K562 (cell line): ENCODE measurements around the gene CORO6. TPM values are rescaled to one million over a fixed set of nuclear protein-coding genes. Genes with fewer than 3 reads are reported as not detected.

Source experiments
- ATAC-seq: fragments of 200-7000 bp; cut with Tn5 transposase; 3 replicates; pipeline ENCODE4 v1.9.1; 2020; ENCODE audit warnings: moderate library complexity
- BruUV-seq: library from RNA; stranded (reverse); fragments of 400-500 nt; replicated peaks from 2 replicates; lab custom pipeline; 2021; lab: Mats Ljungman, UMichigan
- CTCF ChIA-PET: fragments of 300-600 bp; formaldehyde crosslinking; extraction: SDS; loops from one replicate; lab custom pipeline; 2021; ENCODE audit warnings: low intra/inter-chr PET ratio; lab: Yijun Ruan, JAX
- POLR2A ChIA-PET: fragments of 300-600, 350-650 bp; sonication (Branson Sonifier 250); formaldehyde crosslinking; extraction: SDS; loops from one replicate; lab custom pipeline; 2021; ENCODE audit warnings: antibody characterized with exemption, inconsistent platforms; lab: Yijun Ruan, JAX
- DNase-seq, 4 experiments: peaks; one replicate each; pipeline versions ENCODE4 v3.0.0 to v3.0.0-alpha.2; 2011 to 2018; ENCODE audit warnings: low spot score in 3 of 4, mixed read lengths in 3 of 4; ENCODE audit errors: extremely low read depth in 1 of 4
- FAIRE-seq: peaks from 2 replicates; lab custom pipeline; 2011; peaks lifted over from hg19 to GRCh38; lab: Jason Lieb, UNC
- H2AFZ ChIP-seq: 2 replicates; pipeline ENCODE4 v1.6.0; 2011; ENCODE audit warnings: low read depth, low read length, control low read depth, inconsistent platforms
- H3K27ac ChIP-seq: fragments of 200-600 bp; 3 replicates; pipeline ENCODE4 v1.8.0; 2011; ENCODE audit warnings: low read depth, mild to moderate bottlenecking, control low read depth, inconsistent platforms, low read length, moderate library complexity, mixed read lengths; ENCODE audit errors: extremely low read depth
- H3K27me3 ChIP-seq, 2 experiments: fragments of 300-600 bp in 1 of 2; 2 replicates in 1 of 2; 3 replicates in 1 of 2; pipeline versions ENCODE4 v1.6.0 to v1.8.0; 2011; ENCODE audit warnings: inconsistent platforms in 2 of 2, low read length in 2 of 2, mild to moderate bottlenecking in 1 of 2, mixed read lengths in 1 of 2, moderate library complexity in 1 of 2; ENCODE audit not compliant: control insufficient read depth in 2 of 2, insufficient read depth in 2 of 2
- H3K36me3 ChIP-seq: fragments of 300-600 bp; 3 replicates; pipeline ENCODE4 v1.8.0; 2011; ENCODE audit warnings: mild to moderate bottlenecking, low read length, inconsistent platforms; ENCODE audit not compliant: control insufficient read depth, insufficient read depth
- H3K4me1 ChIP-seq, 2 experiments: fragments of 200-600 bp in 1 of 2; replicated peaks in 1 of 2; 2 replicates in 1 of 2; 3 replicates in 1 of 2; pipeline versions ENCODE4 v1.5.1 to v1.8.0; 2011; ENCODE audit warnings: inconsistent platforms in 2 of 2, low read length in 2 of 2, mild to moderate bottlenecking in 1 of 2, mixed read lengths in 1 of 2, moderate library complexity in 1 of 2; ENCODE audit not compliant: control insufficient read depth in 2 of 2, insufficient read depth in 2 of 2
- H3K4me2 ChIP-seq: 2 replicates; pipeline ENCODE4 v1.6.1; 2011; ENCODE audit warnings: low read length, control low read depth, inconsistent platforms, mixed read lengths; ENCODE audit not compliant: insufficient read depth
- H3K4me3 ChIP-seq: fragments of 200-600 bp; sonication (generic), shearing (Covaris generic); 2 replicates; pipeline ENCODE4 v1.5.1; 2016; ENCODE audit warnings: control low read depth, inconsistent platforms
- H3K79me2 ChIP-seq: fragments of 200-600 bp; 3 replicates; pipeline ENCODE4 v1.8.0; 2011; ENCODE audit warnings: low read length, inconsistent platforms; ENCODE audit not compliant: control insufficient read depth, insufficient read depth
- H3K9ac ChIP-seq, 2 experiments: 2 replicates each; pipeline versions ENCODE4 v1.6.0 to v1.6.1; 2011; ENCODE audit warnings: low read depth in 2 of 2, low read length in 2 of 2, control low read depth in 1 of 2, inconsistent platforms in 1 of 2, mild to moderate bottlenecking in 1 of 2, mixed read lengths in 1 of 2; ENCODE audit not compliant: insufficient read depth in 1 of 2
- H3K9me1 ChIP-seq: one replicate; pipeline ENCODE4 v1.6.0; 2011; ENCODE audit warnings: inconsistent platforms, mild to moderate bottlenecking, low read length, moderate library complexity; ENCODE audit not compliant: control insufficient read depth, insufficient read depth
- H3K9me3 ChIP-seq: replicated peaks from 2 replicates; pipeline ENCODE4 v1.5.1; 2011; ENCODE audit warnings: low read depth, low read length, inconsistent platforms; ENCODE audit not compliant: control insufficient read depth, insufficient read depth
- H4K20me1 ChIP-seq: replicated peaks from 2 replicates; pipeline ENCODE4 v1.6.1; 2011; ENCODE audit warnings: low read length, inconsistent platforms, mixed read lengths; ENCODE audit not compliant: control insufficient read depth, insufficient read depth
- CBX3 ChIP-seq, 2 experiments: IDR thresholded peaks; 1 replicate in 1 of 2; 2 replicates in 1 of 2; pipeline ENCODE4 v1.6.1; 2012; ENCODE audit warnings: inconsistent platforms in 2 of 2, low read length in 2 of 2, borderline replicate concordance in 1 of 2, control low read depth in 1 of 2
- FOSL1 ChIP-seq: fragments of 200-800 bp; sonication (Bioruptor generic); conservative IDR thresholded peaks from 2 replicates; pipeline ENCODE4 v1.6.1; 2016; ENCODE audit warnings: missing genetic modification characterization, missing compliant biosample characterization
- GABPB2 ChIP-seq: fragments of 250-450 bp; sonication (Bioruptor Pico); conservative IDR thresholded peaks from 2 replicates; pipeline ENCODE4 v1.5.1; 2021; ENCODE audit warnings: mild to moderate bottlenecking
- HMGN3 ChIP-seq: IDR thresholded peaks from 2 replicates; pipeline ENCODE4 v1.6.1; 2011; ENCODE audit warnings: borderline replicate concordance, low read depth, mild to moderate bottlenecking, mixed read lengths, low read length; ENCODE audit not compliant: insufficient read length; ENCODE audit errors: extremely low read depth
- KLF10 ChIP-seq: fragments of 250-450 bp; sonication (Bioruptor Pico); IDR thresholded peaks from 2 replicates; pipeline ENCODE4 v1.6.1; 2021; ENCODE audit warnings: matching md5 sums
- PHTF2 ChIP-seq: fragments of 250-450 bp; sonication (Bioruptor Pico); IDR thresholded peaks from 2 replicates; pipeline ENCODE4 v1.5.0; 2021; ENCODE audit warnings: mild to moderate bottlenecking
- POLR2G ChIP-seq: fragments of 200-400 bp; formaldehyde crosslinking; IDR thresholded peaks from 2 replicates; pipeline ENCODE4 v1.6.1; 2017; ENCODE audit warnings: low read depth, mild to moderate bottlenecking, antibody characterized with exemption, low read length, moderate library complexity
- STAT6 ChIP-seq: sonication (generic); formaldehyde crosslinking; IDR thresholded peaks from 2 replicates; pipeline ENCODE4 v1.8.1; 2023; ENCODE audit warnings: mild to moderate bottlenecking, missing genetic modification reagents
- TBP ChIP-seq: optimal IDR thresholded peaks from 2 replicates; pipeline ENCODE3; 2011; ENCODE audit warnings: low read depth, low read length, improper control_type of control experiment
- TCF3 ChIP-seq: sonication (generic); formaldehyde crosslinking; IDR thresholded peaks from 2 replicates; pipeline ENCODE4 v1.4.0; 2020; ENCODE audit warnings: mild to moderate bottlenecking, missing genetic modification reagents
- TFAM ChIP-seq: fragments of 250-450 bp; sonication (Bioruptor Pico); conservative IDR thresholded peaks from 2 replicates; pipeline ENCODE4 v1.5.0; 2021; ENCODE audit warnings: mild to moderate bottlenecking, moderate library complexity
- ZEB2 ChIP-seq: fragments of 450-650 bp; IDR thresholded peaks from 2 replicates; pipeline ENCODE4 v1.6.1; 2016
- ZKSCAN8 ChIP-seq: fragments of 200-800 bp; sonication (Bioruptor generic); IDR thresholded peaks from 2 replicates; pipeline ENCODE4 v1.6.1; 2016; ENCODE audit warnings: missing genetic modification characterization, missing compliant biosample characterization
- ZNF551 ChIP-seq: fragments of 250-450 bp; sonication (Bioruptor Pico); IDR thresholded peaks from 2 replicates; pipeline ENCODE4 v1.5.0; 2021; ENCODE audit warnings: mild to moderate bottlenecking, moderate library complexity
- WGBS: fragments of 100-300 bp; shearing (Covaris generic); methylation state at CpG from one replicate; pipeline ENCODE4 v1.1.6; 2016; ENCODE audit warnings: low coverage, mixed read lengths; ENCODE audit not compliant: insufficient coverage; ENCODE audit errors: missing lambda C conversion rate; 5-methylcytosine and 5-hydroxymethylcytosine counted together
- in situ Hi-C: fragments of 300-500 bp; cut with MboI; formaldehyde crosslinking; loops from 4 replicates; pipeline ENCODE4 v1.15.0; 2018; ENCODE audit warnings: inconsistent platforms, mixed read lengths
- intact Hi-C: fragments of 100-400 bp; cut with micrococcal nuclease; formaldehyde crosslinking; loops from 2 replicates; pipeline ENCODE4 v1.14.2; 2022
- polyA plus RNA-seq, 8 experiments: library from polyadenylated mRNA; depleted of rRNA in 4 of 8; stranded (reverse) in 5 of 8; unstranded in 3 of 8; fragments of >200 nt; fragmentation: Nextera tagmentation in 2 of 8; fragmentation: Illumina TruSeq in 1 of 8; extraction: Ambion mirVana in 2 of 8; extraction: Trizol in 1 of 8; gene quantifications; 2 replicates each; pipeline versions ENCODE4 v1.2.1 to v1.2.3, GENCODE V29; 2011 to 2014; ENCODE audit warnings: inconsistent platforms in 1 of 8, missing spikeins in 1 of 8
- total RNA-seq, 7 experiments: library from RNA; depleted of rRNA in 6 of 7; stranded (reverse); fragments of >200 nt in 6 of 7; fragmentation: Illumina TruSeq in 2 of 7; extraction: Trizol in 2 of 7; gene quantifications; 2 replicates each; pipeline versions ENCODE4 v1.2.1 to v1.2.3, GENCODE V29; 2011 to 2021; ENCODE audit warnings: low replicate concordance in 1 of 7
- TF ChIP-seq, protein P1 (sequence below): sonication (generic); formaldehyde crosslinking; IDR thresholded peaks from 2 replicates; pipeline ENCODE4 v1.8.0; 2022; ENCODE audit warnings: mild to moderate bottlenecking, missing genetic modification reagents
- TF ChIP-seq, protein P2 (sequence below): fragments of 250-450 bp; sonication (Bioruptor Pico); IDR thresholded peaks from 2 replicates; pipeline ENCODE4 v1.9.0; 2021; ENCODE audit warnings: mild to moderate bottlenecking

CORO6 gene
- total and polyA plus RNA-seq, 9 of the 15 experiments (the other 6 are each of a cell fraction or from before 2014, with no cell fraction given) = 0.04 to 11.9 (median 2.4) TPM

- TSS peak; percentile 35 for BruUV-seq
- FAIRE-seq = no peak
- H3K4me1 ChIP-seq = peaks cover 31 to 64% of the 10 kb centered on the region in 2 experiments
- TF ChIP-seq ZKSCAN8 (CRISPR knock-in tag) (no peak), TFAM (CRISPR knock-in tag) (no peak), STAT6 (CRISPR knock-in tag) (no peak), GABPB2 (CRISPR knock-in tag) (no peak), ZEB2 (no peak), TBP (no peak), PHTF2 (no peak), HMGN3 (no peak), POLR2G (no peak), TCF3 (CRISPR knock-in tag) (no peak), KLF10 (CRISPR knock-in tag) (no peak), FOSL1 (tag) (no peak), ZNF551 (CRISPR knock-in tag) (no peak), CBX3 (IDR thresholded peaks at IDR 0.05; ENCODE audit: borderline replicate concordance in 1 of 2, low read length in 2 of 2) (no peak)
- TF ChIP-seq, protein P1, sequence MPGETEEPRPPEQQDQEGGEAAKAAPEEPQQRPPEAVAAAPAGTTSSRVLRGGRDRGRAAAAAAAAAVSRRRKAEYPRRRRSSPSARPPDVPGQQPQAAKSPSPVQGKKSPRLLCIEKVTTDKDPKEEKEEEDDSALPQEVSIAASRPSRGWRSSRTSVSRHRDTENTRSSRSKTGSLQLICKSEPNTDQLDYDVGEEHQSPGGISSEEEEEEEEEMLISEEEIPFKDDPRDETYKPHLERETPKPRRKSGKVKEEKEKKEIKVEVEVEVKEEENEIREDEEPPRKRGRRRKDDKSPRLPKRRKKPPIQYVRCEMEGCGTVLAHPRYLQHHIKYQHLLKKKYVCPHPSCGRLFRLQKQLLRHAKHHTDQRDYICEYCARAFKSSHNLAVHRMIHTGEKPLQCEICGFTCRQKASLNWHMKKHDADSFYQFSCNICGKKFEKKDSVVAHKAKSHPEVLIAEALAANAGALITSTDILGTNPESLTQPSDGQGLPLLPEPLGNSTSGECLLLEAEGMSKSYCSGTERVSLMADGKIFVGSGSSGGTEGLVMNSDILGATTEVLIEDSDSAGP (CRISPR knock-in tag) = no peak
- TF ChIP-seq, protein P2, sequence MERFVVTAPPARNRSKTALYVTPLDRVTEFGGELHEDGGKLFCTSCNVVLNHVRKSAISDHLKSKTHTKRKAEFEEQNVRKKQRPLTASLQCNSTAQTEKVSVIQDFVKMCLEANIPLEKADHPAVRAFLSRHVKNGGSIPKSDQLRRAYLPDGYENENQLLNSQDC (CRISPR knock-in tag) = no peak
Observed at GRCh38 chr17:29586676-29587469, 35.8 kb downstream of the CORO6 start.

More at GRCh38 chr17:29586676-29587469, 35.8 kb downstream of the CORO6 start:
- no peaks in the 10 kb centered on the region for H3K9me3 ChIP-seq
- peaks cover 2% of the 10 kb centered on the region for H3K9me1 ChIP-seq
- H2AFZ ChIP-seq = no peak overlapping the region
- H3K9ac ChIP-seq = peak overlapping the region in 1 of 2 experiments; percentile 60; a peak in 2 of 4 replicates
- no peak overlapping the region for H3K4me2 ChIP-seq
- in situ Hi-C loops (no loop called here), intact Hi-C loops (no loop called here)
- no peak overlapping the region for H3K27ac ChIP-seq
- peaks cover 10% of the 10 kb centered on the region; the same call in 1 of the 3 replicates for H3K36me3 ChIP-seq
- no peaks in the 10 kb centered on the region for H3K27me3 ChIP-seq
- ChIA-PET CTCF (no interaction called here), POLR2A (interaction anchor here (0.6 to 3.8 kb wide), 4 partner anchors 10 to 42 kb away, joined by 3 to 25 read pairs (median 4); no protein-coding TSS in a partner anchor)
- H4K20me1 ChIP-seq = no peaks in the 10 kb centered on the region; the same call in 1 of the 2 replicates
- WGBS = 74% methylated on average over 7 of the region's 9 CpGs
- ATAC-seq = no peak
- DNase-seq = no peak
- H3K79me2 ChIP-seq = peaks cover 24% of the 10 kb centered on the region
- H3K4me3 ChIP-seq = no peak overlapping the region
